Mucosa of descending colon (tissue), 3 donors: ENCODE measurements around the gene ARHGAP42. TPM values are rescaled to one million over a fixed set of nuclear protein-coding genes. Genes with fewer than 3 reads are reported as not detected.

Source experiments
- ATAC-seq: fragments of 200-7000 bp; cut with Tn5 transposase; one replicate; pipeline ENCODE4 v1.9.1; 2020; ENCODE audit warnings: mild to moderate bottlenecking, moderate library complexity
- DNase-seq, 3 donors: peaks; one replicate each; pipeline ENCODE4 v3.0.0-alpha.2; 2020
- H3K36me3 ChIP-seq: fragments of 200-600 bp; one replicate; pipeline ENCODE4 v1.8.0; 2021; ENCODE audit warnings: low read depth, mild to moderate bottlenecking
- H3K4me1 ChIP-seq: fragments of 200-600 bp; one replicate; pipeline ENCODE4 v1.8.0; 2021; ENCODE audit warnings: low read depth, mild to moderate bottlenecking
- H3K4me3 ChIP-seq: fragments of 200-600 bp; one replicate; pipeline ENCODE4 v1.8.0; 2021; ENCODE audit warnings: mild to moderate bottlenecking
- H3K9me3 ChIP-seq: fragments of 200-600 bp; one replicate; pipeline ENCODE4 v1.8.0; 2021; ENCODE audit warnings: mild to moderate bottlenecking
- CTCF ChIP-seq: fragments of 200-600 bp; IDR thresholded peaks from one replicate; pipeline ENCODE4 v1.8.0; 2022; ENCODE audit warnings: antibody characterized with exemption, mild to moderate bottlenecking
- intact Hi-C, 2 donors: fragments of 100-400 bp; cut with DNase I in 1 of 2; cut with micrococcal nuclease in 1 of 2; formaldehyde crosslinking; loops; one replicate each; pipeline versions ENCODE4 v1.11.0 to v1.11.1; 2022; cut with DNase I, micrococcal nuclease
- total RNA-seq, 3 donors: library from RNA; stranded (reverse); fragmentation: NEBNext Ultra II Directional in 2 of 3; extraction: Animal tissue kit (Norgen Biotek cat#: 25700) in 2 of 3; gene quantifications; one replicate each; pipeline versions ENCODE4 v1.2.1 to v1.2.4, GENCODE V29; 2021 to 2023
- donor health status: DM: no; HTN: no; CAD: no; lungs with moderate emphysema.
- donor health status: DM: no; HTN: no; CAD: no.
- donor health status: DM: no; HTN: yes; CAD: no.

ARHGAP42 gene
- total RNA-seq, 3 donors from 2014 or later = 17.6 to 38.9 (median 18.8) TPM

GRCh38 chr11:100875521-100875869 is 188.4 kb downstream of the ARHGAP42 start:
- H3K9me3 ChIP-seq = no peaks in the 10 kb centered on the region
- H3K36me3 ChIP-seq = no peaks in the 10 kb centered on the region
- no peak for TF ChIP-seq CTCF
- intact Hi-C loops = no loop called here
- ATAC-seq (no peak), DNase-seq (no peak)
- no peak overlapping the region for H3K4me3 ChIP-seq
- H3K4me1 ChIP-seq = no peaks in the 10 kb centered on the region

- Histone ChIP-seq H3K4me3 (no peak overlapping the region), H3K9me3 (no peaks in the 10 kb centered on the region), H3K4me1 (no peaks in the 10 kb centered on the region), H3K36me3 (no peaks in the 10 kb centered on the region)
- no peak for TF ChIP-seq CTCF
- intact Hi-C loops = no loop called here
- DNase-seq (no peak), ATAC-seq (peak; percentile 23)
Observed at GRCh38 chr11:100876815-100877520, 189.9 kb downstream of the ARHGAP42 start.

- H3K4me1 ChIP-seq = no peaks in the 10 kb centered on the region
- ATAC-seq = no peak
Observed at GRCh38 chr11:100878474-100878873, 191.4 kb downstream of the ARHGAP42 start.

GRCh38 chr11:100882957-100883356 is 195.9 kb downstream of the ARHGAP42 start:
- ATAC-seq (no peak), DNase-seq (no peak)
- Histone ChIP-seq H3K4me1 (no peaks in the 10 kb centered on the region), H3K4me3 (no peak overlapping the region), H3K36me3 (no peaks in the 10 kb centered on the region), H3K9me3 (no peaks in the 10 kb centered on the region)
- intact Hi-C loops = no loop called here
- TF ChIP-seq CTCF = no peak

More at GRCh38 chr11:100878474-100878873, 191.4 kb downstream of the ARHGAP42 start:
- Histone ChIP-seq H3K4me3 (no peak overlapping the region), H3K36me3 (no peaks in the 10 kb centered on the region), H3K9me3 (no peaks in the 10 kb centered on the region)
- no peak for TF ChIP-seq CTCF
- no peak for DNase-seq
- intact Hi-C loops = no loop called here

GRCh38 chr11:100883830-100884229 is 196.7 kb downstream of the ARHGAP42 start:
- no peak for TF ChIP-seq CTCF
- Histone ChIP-seq H3K4me1 (no peaks in the 10 kb centered on the region), H3K36me3 (no peaks in the 10 kb centered on the region), H3K4me3 (no peak overlapping the region), H3K9me3 (no peaks in the 10 kb centered on the region)
- DNase-seq = no peak
- intact Hi-C loops = no loop called here
- no peak for ATAC-seq

GRCh38 chr11:100887659-100888058 is 200.6 kb downstream of the ARHGAP42 start:
- no peak for ATAC-seq
- no peaks in the 10 kb centered on the region for H3K4me1 ChIP-seq
- no peak for DNase-seq
- intact Hi-C loops = no loop called here
- no peak overlapping the region for H3K4me3 ChIP-seq
- no peaks in the 10 kb centered on the region for H3K36me3 ChIP-seq
- no peaks in the 10 kb centered on the region for H3K9me3 ChIP-seq
- no peak for TF ChIP-seq CTCF
